Progenitor cell of endocrine pancreas (in vitro differentiated cells): Measurements from ENCODE around the gene GTPBP4. TPM values are rescaled to one million over a fixed set of nuclear protein-coding genes. Genes with fewer than 3 reads are reported as not detected.

ENCODE experiments used
- DNase-seq: peaks from one replicate; pipeline ENCODE4 v3.0.0; 2021; ENCODE audit warnings: low spot score; ENCODE audit not compliant: unreplicated experiment
- H3K27ac Mint-ChIP-seq: 2 replicates; pipeline ENCODE4 v1.8.0; 2021; ENCODE audit warnings: mild to moderate bottlenecking, moderate library complexity, mixed read lengths
- H3K27me3 Mint-ChIP-seq: 2 replicates; pipeline ENCODE4 v1.8.0; 2021; ENCODE audit warnings: mixed read lengths
- H3K36me3 Mint-ChIP-seq: 2 replicates; pipeline ENCODE4 v1.8.0; 2022; ENCODE audit warnings: mixed read lengths; ENCODE audit not compliant: insufficient read depth
- H3K4me1 Mint-ChIP-seq: 2 replicates; pipeline ENCODE4 v1.8.0; 2021; ENCODE audit warnings: low read depth, mixed read lengths
- H3K4me3 Mint-ChIP-seq: 2 replicates; pipeline ENCODE4 v1.8.0; 2021; ENCODE audit warnings: low read depth, mild to moderate bottlenecking, moderate library complexity, mixed read lengths
- H3K9me3 Mint-ChIP-seq: 2 replicates; pipeline ENCODE4 v1.8.0; 2021; ENCODE audit warnings: low read depth, mixed read lengths
- total RNA-seq: library from RNA; stranded (reverse); gene quantifications from 2 replicates; pipeline ENCODE4 v1.2.1, GENCODE V29; 2021
- TF ChIP-seq, protein P1 (sequence below): fragments of 200-600 bp; sonication (generic); IDR thresholded peaks from one replicate; pipeline ENCODE4 v1.5.0; 2021; ENCODE audit warnings: antibody characterized with exemption, mild to moderate bottlenecking; ENCODE audit not compliant: unreplicated experiment

The GTPBP4 gene
- total RNA-seq, 1 donor from 2014 or later: 53.2 TPM

DNA sequence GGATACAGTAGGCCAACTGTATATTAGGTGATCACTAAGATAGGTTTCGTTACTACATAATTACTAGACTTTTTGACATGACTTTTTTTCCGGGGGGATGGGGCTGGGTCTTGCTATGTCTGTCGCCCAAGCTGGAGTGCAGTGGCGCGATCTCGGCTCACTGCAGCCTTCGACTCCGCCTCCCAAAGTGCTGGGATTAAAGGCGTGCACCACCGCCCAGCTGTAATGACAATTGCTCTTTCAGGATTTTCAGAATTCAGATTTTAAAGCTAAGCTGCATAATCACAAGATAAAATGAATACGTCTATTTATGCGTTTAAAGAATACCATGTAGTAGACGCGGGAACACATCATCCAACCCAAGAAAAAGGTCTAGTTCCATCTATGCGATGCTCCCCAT is 59.7 kb downstream of the GTPBP4 start:
- TF ChIP-seq, protein P1, sequence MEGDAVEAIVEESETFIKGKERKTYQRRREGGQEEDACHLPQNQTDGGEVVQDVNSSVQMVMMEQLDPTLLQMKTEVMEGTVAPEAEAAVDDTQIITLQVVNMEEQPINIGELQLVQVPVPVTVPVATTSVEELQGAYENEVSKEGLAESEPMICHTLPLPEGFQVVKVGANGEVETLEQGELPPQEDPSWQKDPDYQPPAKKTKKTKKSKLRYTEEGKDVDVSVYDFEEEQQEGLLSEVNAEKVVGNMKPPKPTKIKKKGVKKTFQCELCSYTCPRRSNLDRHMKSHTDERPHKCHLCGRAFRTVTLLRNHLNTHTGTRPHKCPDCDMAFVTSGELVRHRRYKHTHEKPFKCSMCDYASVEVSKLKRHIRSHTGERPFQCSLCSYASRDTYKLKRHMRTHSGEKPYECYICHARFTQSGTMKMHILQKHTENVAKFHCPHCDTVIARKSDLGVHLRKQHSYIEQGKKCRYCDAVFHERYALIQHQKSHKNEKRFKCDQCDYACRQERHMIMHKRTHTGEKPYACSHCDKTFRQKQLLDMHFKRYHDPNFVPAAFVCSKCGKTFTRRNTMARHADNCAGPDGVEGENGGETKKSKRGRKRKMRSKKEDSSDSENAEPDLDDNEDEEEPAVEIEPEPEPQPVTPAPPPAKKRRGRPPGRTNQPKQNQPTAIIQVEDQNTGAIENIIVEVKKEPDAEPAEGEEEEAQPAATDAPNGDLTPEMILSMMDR: no peak
- Mint-ChIP-seq H3K4me3 (peak overlapping the region; percentile 91), H3K9me3 (no peaks in the 10 kb centered on the region), H3K27ac (peak overlapping the region; percentile 99), H3K36me3 (peaks cover 19% of the 10 kb centered on the region), H3K27me3 (no peaks in the 10 kb centered on the region), H3K4me1 (peaks cover 34% of the 10 kb centered on the region)
- no peak for DNase-seq

DNA sequence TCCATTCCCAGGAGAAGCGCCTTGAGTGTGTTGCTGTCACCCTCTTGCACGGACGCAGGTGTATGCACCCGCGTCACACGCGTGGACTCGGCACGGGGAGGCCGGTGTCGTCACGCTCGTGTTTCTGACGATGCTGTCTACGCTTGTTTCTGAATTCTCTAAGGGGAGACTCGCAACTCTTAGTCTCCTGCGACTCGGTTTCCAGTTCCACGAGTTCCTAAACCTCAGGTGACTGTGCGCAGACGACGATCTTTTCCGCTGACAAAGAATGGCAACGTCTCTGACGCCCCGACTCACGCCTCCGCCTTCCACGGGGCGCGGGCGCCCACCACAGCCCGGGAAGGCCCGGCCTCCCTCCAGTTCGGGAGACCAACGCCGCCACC is 60.1 kb downstream of the GTPBP4 start:
- H3K36me3 Mint-ChIP-seq: peaks cover 18% of the 10 kb centered on the region
- peak overlapping the region; percentile 91 for H3K4me3 Mint-ChIP-seq
- H3K27me3 Mint-ChIP-seq: no peaks in the 10 kb centered on the region
- no peaks in the 10 kb centered on the region for H3K9me3 Mint-ChIP-seq
- no peak for DNase-seq
- TF ChIP-seq, protein P1: no peak
- H3K4me1 Mint-ChIP-seq: peaks cover 34% of the 10 kb centered on the region
- peak overlapping the region; percentile 99 for H3K27ac Mint-ChIP-seq

DNA sequence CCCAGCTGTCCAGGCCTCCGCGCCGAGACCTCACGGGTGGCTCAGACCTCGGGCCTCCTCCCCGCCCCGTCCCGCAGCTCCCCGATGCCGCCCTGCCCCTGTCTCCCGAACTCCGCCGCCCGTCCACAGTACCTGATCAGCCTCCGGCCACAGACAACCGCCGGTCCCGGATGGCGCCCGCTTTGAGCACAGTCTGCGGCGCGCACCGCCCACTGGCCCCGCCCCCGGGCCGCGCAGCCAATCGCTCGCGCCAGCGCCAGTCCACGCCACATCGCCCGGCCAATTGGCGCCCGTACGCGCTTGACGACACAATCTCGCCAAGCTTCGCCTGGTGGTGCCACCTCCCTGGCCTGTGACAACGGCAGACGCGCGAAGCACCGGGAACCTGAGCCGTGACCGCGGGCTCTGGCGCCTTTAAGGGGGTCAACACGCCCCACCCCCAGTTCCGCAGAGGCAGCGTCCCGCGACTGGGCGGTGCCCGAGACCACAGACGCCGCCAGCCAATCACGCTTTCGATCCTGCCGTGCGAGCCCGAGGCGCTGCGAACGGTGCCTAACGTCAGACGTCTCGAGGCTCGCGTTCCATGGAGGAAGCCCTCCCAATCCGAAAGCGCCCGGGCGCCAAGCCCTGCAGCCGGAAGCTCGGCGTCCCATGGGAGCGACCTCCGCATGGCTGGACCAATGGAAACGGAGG is 60.6 kb downstream of the GTPBP4 start, which contains the start of gene IDI1:
TSS of gene IDI1 (minus strand) at position 388 of the 693 bp plus-strand sequence. CDS start at position 272, 116 bp downstream.
- DNase-seq: peak; percentile 89
- Mint-ChIP-seq H3K27me3 (no peaks in the 10 kb centered on the region), H3K4me3 (peak within 1 kb of the TSS; percentile 91), H3K4me1 (peaks cover 34% of the 10 kb centered on the region), H3K9me3 (no peaks in the 10 kb centered on the region), H3K27ac (peak within 1 kb of the TSS; percentile 99), H3K36me3 (peaks cover 15% of the 10 kb centered on the region)
- TF ChIP-seq, protein P1: no peak

DNA sequence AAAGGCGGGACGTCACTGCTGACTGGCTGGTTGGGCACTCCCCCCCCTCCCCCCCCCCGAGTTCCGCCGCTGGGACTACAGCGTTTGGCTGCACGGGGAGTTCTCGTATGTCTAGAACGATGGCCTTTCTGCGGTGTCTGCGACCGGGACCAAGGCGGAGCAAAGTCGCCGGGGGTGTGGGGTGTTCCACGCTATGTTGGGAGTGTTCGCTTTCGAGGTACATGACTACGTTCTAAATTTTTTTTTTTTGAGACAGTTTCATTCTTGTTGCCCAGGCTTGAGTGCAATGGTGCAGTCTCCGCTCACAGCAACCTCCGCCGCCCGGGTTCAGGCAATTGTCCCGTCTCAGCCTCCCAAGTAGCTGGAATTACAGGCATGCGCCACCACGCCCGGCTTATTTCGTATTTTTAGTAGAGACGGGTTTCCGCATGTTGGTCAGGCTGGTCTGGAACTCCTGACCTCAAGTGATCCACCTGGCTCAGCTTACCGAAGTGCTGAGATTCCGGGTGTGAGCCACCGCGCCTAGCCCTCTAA is 61.3 kb downstream of the GTPBP4 start:
- H3K36me3 Mint-ChIP-seq: peaks cover 11% of the 10 kb centered on the region
- TF ChIP-seq, protein P1: no peak

DNA sequence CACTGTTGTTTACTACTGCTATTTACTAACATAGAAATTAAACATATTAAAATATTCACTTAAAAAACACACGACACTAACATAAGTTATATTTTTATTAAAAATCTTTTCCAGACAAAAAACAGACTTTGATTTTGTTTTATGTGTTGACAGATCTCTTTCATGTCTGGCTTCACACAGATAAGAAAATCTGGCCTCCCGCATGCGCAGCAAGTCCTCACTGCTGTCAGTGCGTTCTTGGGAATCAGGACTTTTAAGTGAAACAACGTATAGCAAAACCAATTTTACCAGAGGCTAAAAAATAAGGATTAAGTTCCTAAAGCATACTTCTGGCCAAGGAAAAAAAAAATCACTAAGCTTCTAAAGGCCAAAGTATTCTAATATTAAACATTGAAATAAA is 61.9 kb downstream of the GTPBP4 start:
- Mint-ChIP-seq H3K4me3 (peak overlapping the region; percentile 91), H3K4me1 (peaks cover 31% of the 10 kb centered on the region), H3K27ac (peak overlapping the region; percentile 99), H3K36me3 (peaks cover 8% of the 10 kb centered on the region), H3K27me3 (no peaks in the 10 kb centered on the region), H3K9me3 (no peaks in the 10 kb centered on the region)
- no peak for DNase-seq
- TF ChIP-seq, protein P1: no peak

More for the DNA sequence above, 61.3 kb downstream of the GTPBP4 start:
- no peaks in the 10 kb centered on the region for H3K27me3 Mint-ChIP-seq
- peaks cover 30% of the 10 kb centered on the region for H3K4me1 Mint-ChIP-seq
- peak overlapping the region; percentile 99 for H3K27ac Mint-ChIP-seq
- DNase-seq: no peak
- H3K9me3 Mint-ChIP-seq: no peaks in the 10 kb centered on the region
- H3K4me3 Mint-ChIP-seq: peak overlapping the region; percentile 91
